KG1 (cell line): ENCODE measurements around the gene OGT.
A peak's percentile ranks its signal among the peaks of the same experiment; 100 is the strongest.
"Not testable (repeated sequence)": the region's sequence is repeated elsewhere in the genome, so short reads cannot be mapped to it uniquely, and the experiment has no call there.

ENCODE experiments used
- DNase-seq: peaks from one replicate; lab custom pipeline; 2025; lab: John Stamatoyannopoulos, UW

Gene OGT

DNA sequence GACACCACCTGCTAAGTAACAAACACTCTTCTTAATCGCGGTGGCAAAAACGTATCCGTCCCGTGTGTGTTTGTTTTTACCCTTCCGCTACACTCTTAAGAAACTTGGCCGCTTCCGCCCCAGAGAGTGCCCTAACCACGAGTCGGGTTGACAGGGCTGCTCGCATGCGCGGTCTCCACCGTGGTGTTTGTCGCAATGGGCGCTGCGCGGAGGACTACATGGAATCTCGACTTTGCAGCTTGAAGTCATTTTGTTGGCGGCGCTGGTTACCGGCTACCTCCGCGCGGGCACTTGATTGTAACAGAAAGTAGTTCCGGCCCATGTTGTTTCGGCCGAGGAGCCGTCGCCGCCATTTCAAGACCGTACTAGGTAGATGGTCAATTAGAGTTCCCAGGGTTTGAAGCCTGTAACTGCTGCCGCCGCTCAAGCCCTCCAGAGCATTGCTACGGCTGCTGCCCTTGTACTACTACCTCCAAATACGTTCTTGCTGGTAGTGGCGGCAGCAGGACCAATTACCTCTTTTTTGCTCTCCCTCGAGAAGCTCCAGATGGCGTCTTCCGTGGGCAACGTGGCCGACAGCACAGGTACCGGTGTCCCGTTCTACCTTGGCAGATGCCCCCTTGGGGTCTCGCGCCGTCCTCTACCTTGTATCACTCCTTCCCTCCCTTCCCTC lies at the start of gene OGT:
Gene OGT (plus strand): TSS at position 352 of the 673 bp plus-strand sequence. CDS start 196 bp downstream, at position 548.
- DNase-seq, result peak; percentile 84

DNA sequence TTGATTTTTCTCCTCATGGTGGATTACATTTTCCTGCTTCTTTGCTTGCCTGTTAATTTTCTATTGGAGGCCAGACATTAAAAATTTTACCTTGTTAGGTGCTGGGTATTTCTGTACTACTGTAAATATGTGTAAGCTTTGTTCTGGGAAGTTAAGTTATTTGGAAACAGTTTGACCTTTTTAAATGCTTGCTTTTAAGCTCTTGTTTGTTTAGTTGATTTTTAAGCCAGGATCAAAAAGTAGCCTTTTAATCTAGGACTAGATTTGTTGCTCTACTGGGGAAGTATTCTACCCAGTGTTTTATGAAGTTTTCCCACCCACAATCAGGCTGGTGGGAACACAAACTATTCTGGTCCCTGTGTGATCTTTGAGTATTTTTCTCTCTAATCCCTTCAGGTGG lies 45.1 kb upstream of the OGT start:
- no peak for DNase-seq

GRCh38 chrX:71489540-71489939 lies 43.4 kb upstream of the OGT start:
- no peak for DNase-seq

GRCh38 chrX:71492231-71493065 lies 40.5 kb upstream of the OGT start:
- DNase-seq, result no peak

- DNase-seq, result no peak
Observed at GRCh38 chrX:71493111-71493613, 39.7 kb upstream of the OGT start.

DNA sequence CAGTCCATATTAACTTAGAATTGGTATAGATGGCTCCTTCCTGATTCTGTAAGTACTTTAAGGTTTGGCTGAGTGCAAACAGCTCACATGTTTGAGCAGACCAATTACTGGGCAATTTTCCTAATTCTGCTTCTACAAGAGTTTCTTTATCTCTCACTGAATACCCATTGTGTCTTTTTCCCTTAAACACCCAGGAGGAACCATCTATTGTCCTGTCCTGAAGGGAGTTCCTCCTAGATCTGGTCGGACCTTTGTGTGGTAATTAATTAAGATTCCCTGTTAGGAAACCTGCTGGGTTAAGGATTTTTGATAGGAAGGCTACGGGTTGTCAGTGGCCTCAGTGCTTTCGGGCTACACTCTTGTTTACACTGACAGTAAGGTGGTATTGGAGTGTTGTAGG lies 36.9 kb upstream of the OGT start:
- not testable (repeated sequence) for DNase-seq

GRCh38 chrX:71496476-71496875 lies 36.4 kb upstream of the OGT start:
- DNase-seq, result no peak

GRCh38 chrX:71502080-71502479 lies 30.8 kb upstream of the OGT start:
- not testable (repeated sequence) for DNase-seq

- no peak for DNase-seq
Observed at GRCh38 chrX:71504346-71504745, 28.6 kb upstream of the OGT start.

GRCh38 chrX:71509289-71509688 lies 23.6 kb upstream of the OGT start:
- no peak for DNase-seq

GRCh38 chrX:71510161-71510560 lies 22.7 kb upstream of the OGT start:
- no peak for DNase-seq

DNA sequence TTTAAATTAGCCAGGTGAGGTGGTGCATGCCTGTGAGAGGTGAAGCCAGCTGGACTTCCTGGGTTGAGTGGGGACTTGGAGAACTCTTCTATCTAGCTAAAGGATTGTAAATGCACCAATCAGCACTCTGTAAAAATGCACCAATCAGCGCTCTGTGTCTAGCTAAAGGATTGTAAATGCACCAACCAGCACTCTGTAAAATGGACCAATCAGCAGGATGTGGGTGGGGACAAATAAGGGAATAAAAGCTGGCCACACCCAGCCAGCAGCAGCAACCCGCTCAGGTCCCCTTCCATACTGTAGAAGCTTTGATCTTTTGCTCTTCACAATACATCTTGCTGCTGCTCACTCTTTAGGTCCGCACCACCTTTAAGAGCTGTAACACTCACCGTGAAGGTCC lies 19.2 kb upstream of the OGT start:
- DNase-seq, result not testable (repeated sequence)

DNA sequence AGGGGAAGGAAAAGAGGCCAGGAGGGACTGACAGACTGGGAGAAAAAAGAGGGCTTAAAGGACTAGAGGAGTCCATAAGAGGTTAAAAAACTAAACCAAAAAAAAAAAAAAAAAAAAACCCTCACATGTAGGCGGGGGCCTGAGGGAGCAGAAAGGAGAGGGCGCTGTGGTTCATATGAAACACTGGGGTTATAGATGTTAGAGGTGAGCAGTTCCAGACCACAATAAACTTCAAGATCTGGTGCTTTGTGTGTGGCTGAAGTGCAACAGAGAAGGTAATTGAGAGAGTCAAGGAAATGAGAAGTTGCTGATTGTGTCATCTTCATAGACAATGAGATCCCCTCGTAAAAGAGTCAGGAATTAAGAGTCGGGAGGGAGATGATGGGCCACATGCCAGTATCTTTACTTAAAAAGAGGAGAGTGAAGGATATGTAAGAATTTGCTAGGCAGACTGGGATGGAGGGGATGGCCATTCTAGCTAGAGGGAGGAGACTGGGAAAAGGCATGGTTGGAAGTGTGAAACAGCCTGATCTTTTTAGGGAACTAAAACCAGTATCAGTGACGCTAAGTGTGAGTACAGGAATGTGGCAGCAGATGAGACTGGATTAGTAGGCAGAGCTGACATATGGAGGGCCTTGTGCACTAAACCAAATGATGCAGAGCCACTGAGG lies 18.4 kb upstream of the OGT start:
- no peak for DNase-seq

DNA sequence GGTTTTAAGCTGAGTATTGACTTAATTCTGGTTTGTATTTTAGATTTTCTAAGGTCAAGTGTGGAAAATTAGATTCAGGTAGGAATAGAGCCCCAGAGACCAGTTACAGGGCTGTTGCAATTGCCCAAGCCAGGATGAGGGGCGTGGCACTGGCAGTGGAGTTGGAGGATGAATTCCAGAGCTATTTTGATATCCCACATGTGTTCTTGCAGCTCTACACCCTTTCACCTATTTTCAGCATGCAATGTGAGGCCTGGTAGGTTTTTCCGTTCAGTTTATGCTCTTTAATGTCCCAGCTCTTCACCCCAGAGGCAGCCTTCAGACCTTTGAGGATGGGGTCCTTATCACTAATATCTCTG lies 17.9 kb upstream of the OGT start:
- no peak for DNase-seq

DNA sequence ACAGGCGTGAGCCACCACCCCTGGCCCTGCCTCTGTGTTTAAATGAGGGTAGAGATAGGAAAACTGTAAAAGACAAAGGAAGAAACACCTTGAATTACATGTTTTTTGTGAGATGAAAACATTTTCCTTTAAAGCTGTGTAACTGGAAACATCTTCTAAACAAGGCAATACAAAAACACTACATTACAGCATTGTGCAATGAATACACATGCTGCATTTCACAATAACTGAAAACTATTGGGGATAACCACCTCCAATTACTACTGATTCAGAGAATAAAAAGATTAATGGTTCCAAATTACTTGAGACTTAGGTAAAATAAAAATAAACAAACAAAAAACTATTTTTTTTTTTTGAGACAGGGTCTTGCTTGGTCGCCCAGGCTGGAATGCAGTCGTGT lies 7.6 kb upstream of the OGT start:
- DNase-seq, result no peak

DNA sequence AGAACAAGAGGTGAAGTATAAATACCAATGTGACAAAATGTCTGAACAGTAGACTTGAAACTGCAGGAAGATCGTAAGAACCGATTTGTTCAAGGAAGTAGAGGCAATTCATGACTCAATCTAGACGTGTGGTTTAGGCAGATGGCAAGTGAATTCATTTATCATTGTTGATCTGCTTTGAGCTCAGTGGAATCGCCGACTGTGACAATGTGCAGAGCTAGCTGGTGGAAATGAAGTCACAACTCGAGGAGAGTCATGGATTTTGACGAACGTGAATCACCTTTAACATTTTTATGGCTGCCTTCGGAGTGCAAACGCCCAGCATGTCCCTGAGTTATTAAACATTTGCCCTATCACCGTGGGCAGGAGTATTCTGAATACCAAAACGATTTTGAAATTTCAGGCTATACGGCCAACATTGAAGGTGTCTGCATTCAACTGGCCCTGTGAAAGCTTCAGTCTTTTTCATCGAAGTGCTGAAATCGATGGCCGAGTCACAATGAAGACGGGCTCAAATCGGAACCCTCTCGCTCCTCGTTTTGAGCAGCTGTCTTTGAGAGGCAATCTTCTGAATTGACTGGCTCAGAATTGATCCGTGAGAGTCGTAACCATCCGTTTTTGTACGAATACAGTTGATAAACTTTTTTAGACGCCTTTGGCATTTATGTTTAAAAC lies 689 bp upstream of the OGT start:
- DNase-seq, result no peak

GRCh38 chrX:71533516-71533850 lies 579 bp downstream of the OGT start:
- no peak for DNase-seq

DNA sequence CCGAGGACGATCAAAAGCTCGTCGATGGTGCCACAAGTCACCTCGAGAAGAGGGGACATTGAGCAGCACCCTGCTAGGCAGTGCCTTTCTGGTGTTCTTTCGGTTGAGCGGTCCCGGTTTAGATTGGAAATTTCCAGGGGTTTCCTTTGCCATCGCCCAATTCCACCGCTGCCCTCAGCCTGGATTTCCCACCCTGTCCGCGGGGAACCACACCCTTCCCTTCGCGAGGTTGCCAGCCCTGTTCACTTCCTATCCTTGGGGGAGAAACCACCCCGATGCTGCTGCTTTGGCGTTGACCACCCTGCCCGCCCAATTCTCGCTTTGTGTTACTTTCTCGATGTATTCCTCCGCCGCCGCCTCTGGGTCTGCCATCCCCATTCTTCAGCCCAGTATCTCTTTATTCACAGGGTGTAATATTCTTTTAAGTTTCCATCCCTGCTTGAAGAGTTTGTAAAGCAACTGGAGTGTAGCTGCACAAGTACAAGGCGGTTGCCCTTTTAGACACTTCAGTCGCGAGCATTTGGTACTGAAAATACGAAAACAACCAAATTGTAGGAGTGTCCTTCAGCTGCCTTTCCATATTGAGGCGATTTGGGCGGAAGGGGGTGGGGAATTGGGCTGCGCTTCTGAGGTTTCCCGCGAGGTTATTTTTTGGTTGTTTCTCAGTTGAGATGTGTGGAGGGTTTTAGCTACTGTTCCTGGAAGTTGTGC lies 1.1 kb downstream of the OGT start:
- DNase-seq, result peak; percentile 13

GRCh38 chrX:71534773-71535544 lies 2.1 kb downstream of the OGT start:
- DNase-seq, result no peak

- no peak for DNase-seq
Observed at GRCh38 chrX:71536285-71536684, 3.4 kb downstream of the OGT start.

DNA sequence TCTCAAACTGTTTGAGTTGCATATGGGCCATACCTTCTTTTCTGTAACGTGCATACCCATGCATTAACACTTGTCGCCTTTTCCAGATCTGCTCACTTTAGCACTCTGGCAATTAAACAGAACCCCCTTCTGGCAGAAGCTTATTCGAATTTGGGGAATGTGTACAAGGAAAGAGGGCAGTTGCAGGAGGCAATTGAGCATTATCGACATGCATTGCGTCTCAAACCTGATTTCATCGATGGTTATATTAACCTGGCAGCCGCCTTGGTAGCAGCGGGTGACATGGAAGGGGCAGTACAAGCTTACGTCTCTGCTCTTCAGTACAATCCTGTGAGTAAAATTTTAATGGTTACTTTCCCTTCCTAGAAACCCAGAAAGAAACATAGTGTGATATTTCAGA lies 4.8 kb downstream of the OGT start:
- no peak for DNase-seq
